Measurements from ENCODE around the gene ARHGAP24. TPM values are rescaled to one million over a fixed set of nuclear protein-coding genes. Genes with fewer than 3 reads are reported as not detected.

Gene ARHGAP24
- total and polyA plus RNA-seq, 4 donors, result 16.1 to 40.5 (median 24.4) TPM

DNA sequence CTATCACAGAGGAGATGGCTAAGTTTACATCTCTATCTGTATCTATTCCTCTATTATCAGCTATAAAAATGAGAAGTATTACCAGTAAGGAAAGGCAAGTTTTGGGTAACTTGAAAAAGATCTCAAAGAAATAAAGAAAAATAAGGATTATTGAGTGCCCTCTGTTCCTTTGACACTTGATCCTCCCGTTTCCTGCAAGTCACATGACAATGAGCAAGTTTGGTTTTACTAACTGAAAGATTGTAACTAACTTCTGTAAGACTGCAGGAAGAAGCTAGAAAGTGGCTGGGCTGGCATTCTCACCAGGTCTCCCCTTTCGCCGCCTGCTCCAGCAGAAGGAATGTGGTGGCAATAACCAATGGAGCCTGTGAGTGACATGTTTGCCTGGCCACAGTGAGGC, 59.2 kb downstream of the ARHGAP24 start:
- 100% methylated on average over 2 of the region's 3 CpGs for whole genome bisulfite sequencing (ENCODE audit: insufficient coverage)
- Histone ChIP-seq H3K4me3 (ENCODE audit: low read depth, low read length) (no peak overlapping the region), H3K9me3 (ENCODE audit: control insufficient read depth, insufficient read depth, low read length) (no peaks in the 10 kb centered on the region), H3K27ac (ENCODE audit: low read depth, low read length) (no peak overlapping the region), H3K4me1 (ENCODE audit: control insufficient read depth, insufficient read depth, low read length) (no peaks in the 10 kb centered on the region), H3K27me3 (ENCODE audit: control insufficient read depth, insufficient read depth, low read length) (no peaks in the 10 kb centered on the region), H3K36me3 (ENCODE audit: control insufficient read depth, insufficient read depth, low read length) (no peaks in the 10 kb centered on the region)
- no peak for DNase-seq (ENCODE audit: low read depth in 4 of 6, low spot score in 6 of 6)

DNA sequence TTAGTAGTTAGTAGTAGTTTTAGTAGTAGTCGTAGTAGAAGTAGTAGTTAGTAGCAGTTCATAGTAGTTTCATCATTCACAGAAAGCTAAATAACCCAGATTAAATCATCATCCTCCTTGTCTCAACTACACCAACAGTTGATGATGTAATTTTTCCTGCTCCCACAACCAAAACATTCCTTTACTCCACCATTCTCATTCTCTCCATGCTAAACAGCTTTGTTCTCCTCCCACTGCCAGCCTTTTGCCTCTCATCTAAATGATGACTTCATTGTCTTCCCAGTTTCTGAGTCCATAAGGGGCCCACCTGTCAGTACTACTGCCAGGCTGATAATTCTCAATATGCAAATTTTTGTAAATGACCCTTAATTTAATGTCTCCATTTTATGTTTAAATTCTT, 68.9 kb downstream of the ARHGAP24 start:
- Histone ChIP-seq H3K9me3 (ENCODE audit: control insufficient read depth, insufficient read depth, low read length) (no peaks in the 10 kb centered on the region), H3K27ac (ENCODE audit: low read depth, low read length) (no peak overlapping the region), H3K36me3 (ENCODE audit: control insufficient read depth, insufficient read depth, low read length) (no peaks in the 10 kb centered on the region), H3K4me3 (ENCODE audit: low read depth, low read length) (no peak overlapping the region), H3K27me3 (ENCODE audit: control insufficient read depth, insufficient read depth, low read length) (no peaks in the 10 kb centered on the region), H3K4me1 (ENCODE audit: control insufficient read depth, insufficient read depth, low read length) (no peaks in the 10 kb centered on the region)
- WGBS (ENCODE audit: insufficient coverage), result no CpG with 5 or more reads among the region's 1 CpG
- no peak for DNase-seq (ENCODE audit: low read depth in 4 of 6, low spot score in 6 of 6)

DNA sequence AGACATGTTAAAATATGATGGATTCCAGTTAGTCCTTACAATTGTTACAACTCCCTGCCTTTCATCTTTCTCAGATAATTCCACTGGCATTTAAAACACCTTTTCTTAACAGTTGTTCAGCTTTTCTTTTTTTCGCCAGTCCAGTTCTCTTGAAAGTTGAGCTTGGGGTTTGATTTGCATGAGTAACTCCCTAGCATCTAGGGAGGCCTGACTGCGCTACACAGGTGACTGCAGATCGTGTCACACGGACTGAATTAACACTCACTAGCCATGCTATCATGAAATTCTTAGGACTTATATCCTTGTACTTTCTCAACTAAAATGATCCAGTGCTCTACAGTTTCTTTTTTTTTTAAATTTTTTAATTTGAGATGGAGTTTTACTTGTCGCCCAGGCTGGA, 69.8 kb downstream of the ARHGAP24 start:
- Histone ChIP-seq H3K4me3 (ENCODE audit: low read depth, low read length) (no peak overlapping the region), H3K27me3 (ENCODE audit: control insufficient read depth, insufficient read depth, low read length) (no peaks in the 10 kb centered on the region), H3K9me3 (ENCODE audit: control insufficient read depth, insufficient read depth, low read length) (no peaks in the 10 kb centered on the region), H3K4me1 (ENCODE audit: control insufficient read depth, insufficient read depth, low read length) (no peaks in the 10 kb centered on the region), H3K36me3 (ENCODE audit: control insufficient read depth, insufficient read depth, low read length) (no peaks in the 10 kb centered on the region), H3K27ac (ENCODE audit: low read depth, low read length) (no peak overlapping the region)
- no CpG with 5 or more reads among the region's 5 CpGs for WGBS (ENCODE audit: insufficient coverage)
- no peak for DNase-seq (ENCODE audit: low read depth in 4 of 6, low spot score in 6 of 6)

- peaks cover 2% of the 10 kb centered on the region for H3K9me3 ChIP-seq (ENCODE audit: control insufficient read depth, insufficient read depth, low read length)
- no CpG with 5 or more reads among the region's 2 CpGs for WGBS (ENCODE audit: insufficient coverage)
- H3K4me3 ChIP-seq (ENCODE audit: low read depth, low read length), result no peak overlapping the region
- no peaks in the 10 kb centered on the region for H3K36me3 ChIP-seq (ENCODE audit: control insufficient read depth, insufficient read depth, low read length)
- no peak overlapping the region for H3K27ac ChIP-seq (ENCODE audit: low read depth, low read length)
- no peak for DNase-seq (ENCODE audit: low read depth in 4 of 6, low spot score in 6 of 6)
- H3K4me1 ChIP-seq (ENCODE audit: control insufficient read depth, insufficient read depth, low read length), result no peaks in the 10 kb centered on the region
- H3K27me3 ChIP-seq (ENCODE audit: control insufficient read depth, insufficient read depth, low read length), result no peaks in the 10 kb centered on the region
Measured at GRCh38 chr4:85548116-85548515, 73.2 kb downstream of the ARHGAP24 start.

DNA sequence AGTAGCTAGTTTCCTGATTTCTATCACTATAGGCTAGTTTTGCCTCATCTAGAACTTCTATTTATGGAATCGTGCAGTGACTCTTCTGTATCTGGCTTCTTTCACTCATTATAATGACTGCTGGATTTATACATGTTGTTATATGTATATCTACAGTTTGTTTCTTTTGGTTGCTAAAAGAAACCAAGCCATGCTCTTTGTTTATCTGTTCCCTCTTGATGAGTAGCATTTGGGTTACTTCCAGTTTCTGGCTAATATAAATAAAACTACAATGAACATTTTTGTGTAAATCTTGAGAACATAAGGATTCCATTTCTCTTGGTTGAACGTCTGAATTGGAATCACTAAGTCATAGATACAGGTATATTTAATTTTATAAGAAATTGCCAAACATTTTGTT, 73.9 kb downstream of the ARHGAP24 start:
- Histone ChIP-seq H3K36me3 (ENCODE audit: control insufficient read depth, insufficient read depth, low read length) (no peaks in the 10 kb centered on the region), H3K9me3 (ENCODE audit: control insufficient read depth, insufficient read depth, low read length) (peaks cover 2% of the 10 kb centered on the region), H3K27ac (ENCODE audit: low read depth, low read length) (no peak overlapping the region), H3K4me3 (ENCODE audit: low read depth, low read length) (no peak overlapping the region), H3K4me1 (ENCODE audit: control insufficient read depth, insufficient read depth, low read length) (no peaks in the 10 kb centered on the region), H3K27me3 (ENCODE audit: control insufficient read depth, insufficient read depth, low read length) (no peaks in the 10 kb centered on the region)
- no peak for DNase-seq (ENCODE audit: low read depth in 4 of 6, low spot score in 6 of 6)
- WGBS (ENCODE audit: insufficient coverage), result no CpG with 5 or more reads among the region's 2 CpGs

- Histone ChIP-seq H3K27ac (ENCODE audit: low read depth, low read length) (no peak overlapping the region), H3K36me3 (ENCODE audit: control insufficient read depth, insufficient read depth, low read length) (no peaks in the 10 kb centered on the region), H3K4me3 (ENCODE audit: low read depth, low read length) (no peak overlapping the region), H3K27me3 (ENCODE audit: control insufficient read depth, insufficient read depth, low read length) (no peaks in the 10 kb centered on the region), H3K9me3 (ENCODE audit: control insufficient read depth, insufficient read depth, low read length) (peaks cover 2% of the 10 kb centered on the region), H3K4me1 (ENCODE audit: control insufficient read depth, insufficient read depth, low read length) (no peaks in the 10 kb centered on the region)
- no peak for DNase-seq (ENCODE audit: low read depth in 4 of 6, low spot score in 6 of 6)
- WGBS (ENCODE audit: insufficient coverage), result no CpG with 5 or more reads among the region's 1 CpG
Measured at GRCh38 chr4:85555206-85555605, 80.3 kb downstream of the ARHGAP24 start.

DNA sequence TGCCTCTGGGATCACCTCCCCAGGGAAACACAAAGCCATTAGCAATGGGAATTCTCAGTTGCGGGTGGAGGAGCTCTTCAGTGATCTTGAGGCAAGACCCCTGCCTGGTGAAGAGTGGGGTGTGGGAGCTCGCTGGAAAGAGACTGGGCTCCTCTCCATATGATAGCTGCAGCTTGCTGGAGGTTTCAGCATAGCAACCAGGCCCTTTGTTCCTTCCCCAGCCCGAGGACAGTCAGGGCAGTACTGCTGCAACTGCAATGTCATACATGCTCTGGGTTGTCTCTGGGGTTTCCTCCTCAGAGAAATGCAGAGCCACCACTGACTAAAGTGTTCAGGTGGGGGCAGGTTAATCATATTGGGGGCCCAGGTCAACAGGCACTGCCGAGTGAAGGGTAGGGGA, 81.3 kb downstream of the ARHGAP24 start:
- Histone ChIP-seq H3K36me3 (ENCODE audit: control insufficient read depth, insufficient read depth, low read length) (no peaks in the 10 kb centered on the region), H3K4me3 (ENCODE audit: low read depth, low read length) (no peak overlapping the region), H3K27me3 (ENCODE audit: control insufficient read depth, insufficient read depth, low read length) (no peaks in the 10 kb centered on the region), H3K9me3 (ENCODE audit: control insufficient read depth, insufficient read depth, low read length) (peaks cover 2% of the 10 kb centered on the region), H3K4me1 (ENCODE audit: control insufficient read depth, insufficient read depth, low read length) (no peaks in the 10 kb centered on the region), H3K27ac (ENCODE audit: low read depth, low read length) (no peak overlapping the region)
- WGBS (ENCODE audit: insufficient coverage), result 86% methylated on average over 4 of the region's 4 CpGs
- no peak for DNase-seq (ENCODE audit: low read depth in 4 of 6, low spot score in 6 of 6)

DNA sequence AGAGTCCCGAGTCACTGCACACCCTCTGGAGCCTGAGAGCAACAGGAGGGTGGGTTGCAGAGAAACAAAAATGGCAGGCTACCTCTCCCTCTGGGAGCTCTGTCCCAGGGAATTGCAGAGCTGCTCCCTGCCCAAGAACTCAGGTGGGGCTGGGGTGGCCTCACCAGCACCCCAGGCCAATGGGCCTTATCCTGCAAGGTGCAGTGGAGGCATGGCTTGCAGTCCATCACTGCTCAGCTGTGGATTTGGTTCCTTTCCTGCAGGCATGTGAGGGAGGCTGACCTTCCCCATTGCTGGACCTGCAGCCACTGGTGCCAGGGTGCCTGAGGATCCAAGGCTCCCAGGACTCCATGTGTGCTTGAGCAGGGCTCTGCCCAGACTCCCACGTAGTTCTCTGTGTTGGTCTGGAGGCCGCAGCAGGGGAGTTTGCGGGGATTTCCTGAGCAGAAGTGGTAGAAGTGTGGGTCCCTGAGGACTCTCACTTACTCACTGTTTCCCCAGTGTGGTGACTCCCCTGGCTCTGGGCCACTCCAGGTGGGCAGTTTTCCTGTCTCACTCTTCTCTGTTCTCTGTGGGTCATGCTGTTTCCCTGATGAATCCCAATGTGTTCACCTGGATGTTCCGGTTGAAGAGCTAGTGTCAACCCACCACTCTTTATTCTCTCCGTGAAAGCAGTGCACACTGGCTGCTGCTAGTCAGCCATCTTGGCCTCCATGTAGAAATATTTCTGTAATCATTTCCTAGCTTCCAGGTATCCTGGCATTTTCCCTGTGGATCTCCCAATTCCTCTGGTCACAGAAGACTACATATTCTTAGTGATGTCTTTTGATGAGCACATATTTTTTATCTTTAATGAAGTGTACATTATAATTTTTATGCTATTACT, 82.3 kb downstream of the ARHGAP24 start:
- no peaks in the 10 kb centered on the region for H3K9me3 ChIP-seq (ENCODE audit: control insufficient read depth, insufficient read depth, low read length)
- no peak overlapping the region for H3K27ac ChIP-seq (ENCODE audit: low read depth, low read length)
- no peaks in the 10 kb centered on the region for H3K27me3 ChIP-seq (ENCODE audit: control insufficient read depth, insufficient read depth, low read length)
- 97% methylated on average over 3 of the region's 6 CpGs for WGBS (ENCODE audit: insufficient coverage)
- H3K36me3 ChIP-seq (ENCODE audit: control insufficient read depth, insufficient read depth, low read length), result no peaks in the 10 kb centered on the region
- no peaks in the 10 kb centered on the region for H3K4me1 ChIP-seq (ENCODE audit: control insufficient read depth, insufficient read depth, low read length)
- no peak for DNase-seq (ENCODE audit: low read depth in 4 of 6, low spot score in 6 of 6)
- no peak overlapping the region for H3K4me3 ChIP-seq (ENCODE audit: low read depth, low read length)

DNA sequence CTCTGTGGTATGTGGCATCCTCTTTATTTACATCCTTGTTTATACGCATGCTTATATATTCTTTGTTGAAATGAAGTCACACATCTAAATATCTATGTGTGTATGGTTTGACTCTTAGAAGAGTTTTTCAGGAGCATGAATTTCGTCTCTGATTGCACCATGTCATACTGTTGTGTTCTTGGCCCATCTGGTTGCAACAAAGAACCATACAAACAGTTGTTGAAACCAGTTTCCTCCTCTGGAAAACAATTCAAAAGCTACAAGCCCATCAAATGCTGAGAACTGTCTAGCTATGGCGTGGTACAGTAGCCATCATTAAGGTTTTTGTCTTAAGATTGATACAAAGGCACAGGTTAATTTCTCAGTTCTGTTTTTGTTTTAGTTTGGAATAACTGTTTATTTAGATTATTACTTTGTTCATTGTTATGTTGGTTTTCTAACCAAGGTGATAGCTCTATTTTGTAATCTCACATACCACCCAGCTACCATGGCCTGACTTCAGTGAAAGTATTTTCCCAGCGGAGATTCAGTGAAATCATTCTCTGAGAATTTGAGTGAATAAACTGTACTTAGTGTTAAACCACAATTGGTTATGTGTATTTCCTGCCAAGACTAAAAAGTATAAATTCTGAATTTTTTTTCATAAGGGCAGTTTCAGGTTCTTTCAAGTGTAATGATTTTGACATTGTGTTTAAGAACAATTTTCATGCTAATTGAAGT, 91.0 kb downstream of the ARHGAP24 start:
- H3K36me3 ChIP-seq (ENCODE audit: control insufficient read depth, insufficient read depth, low read length), result no peaks in the 10 kb centered on the region
- no CpG with 5 or more reads among the region's 4 CpGs for WGBS (ENCODE audit: insufficient coverage)
- no peaks in the 10 kb centered on the region for H3K27me3 ChIP-seq (ENCODE audit: control insufficient read depth, insufficient read depth, low read length)
- H3K4me3 ChIP-seq (ENCODE audit: low read depth, low read length), result no peak overlapping the region
- no peaks in the 10 kb centered on the region for H3K9me3 ChIP-seq (ENCODE audit: control insufficient read depth, insufficient read depth, low read length)
- H3K27ac ChIP-seq (ENCODE audit: low read depth, low read length), result no peak overlapping the region
- DNase-seq (ENCODE audit: low read depth in 4 of 6, low spot score in 6 of 6), result no peak
- H3K4me1 ChIP-seq (ENCODE audit: control insufficient read depth, insufficient read depth, low read length), result no peaks in the 10 kb centered on the region
